Measurements from ENCODE around the gene LASP1.

Gene LASP1

GRCh38 chr17:38889745-38890409, 20.0 kb downstream of the LASP1 start:
- DNase-seq = no peak

GRCh38 chr17:38890410-38890746, 20.5 kb downstream of the LASP1 start:
- DNase-seq = no peak

- no peak for DNase-seq
Observed at GRCh38 chr17:38891441-38891840, 21.6 kb downstream of the LASP1 start.

- no peak for DNase-seq
Observed at GRCh38 chr17:38892083-38892482, 22.2 kb downstream of the LASP1 start.

GRCh38 chr17:38892620-38893019, 22.8 kb downstream of the LASP1 start:
- no peak for DNase-seq

GRCh38 chr17:38893113-38893512, 23.3 kb downstream of the LASP1 start:
- no peak for DNase-seq

GRCh38 chr17:38893607-38894006, 23.7 kb downstream of the LASP1 start:
- DNase-seq = no peak

GRCh38 chr17:38894276-38894675, 24.4 kb downstream of the LASP1 start:
- no peak for DNase-seq

GRCh38 chr17:38896346-38896954, 26.6 kb downstream of the LASP1 start:
- no peak for DNase-seq

- no peak for DNase-seq
Observed at GRCh38 chr17:38897176-38897575, 27.3 kb downstream of the LASP1 start.

- no peak for DNase-seq
Observed at GRCh38 chr17:38897671-38898290, 27.9 kb downstream of the LASP1 start.

GRCh38 chr17:38898291-38898679, 28.4 kb downstream of the LASP1 start:
- DNase-seq = no peak

- DNase-seq = no peak
Observed at GRCh38 chr17:38898812-38899348, 29.0 kb downstream of the LASP1 start.

- no peak for DNase-seq
Observed at GRCh38 chr17:38899421-38899820, 29.6 kb downstream of the LASP1 start.

GRCh38 chr17:38900978-38901656, 31.3 kb downstream of the LASP1 start:
- DNase-seq = no peak

- no peak for DNase-seq
Observed at GRCh38 chr17:38903404-38903803, 33.5 kb downstream of the LASP1 start.

GRCh38 chr17:38904892-38905291, 35.0 kb downstream of the LASP1 start:
- no peak for DNase-seq

GRCh38 chr17:38905375-38905774, 35.5 kb downstream of the LASP1 start:
- no peak for DNase-seq

GRCh38 chr17:38906460-38907228, 36.8 kb downstream of the LASP1 start:
- DNase-seq = no peak

- DNase-seq = no peak
Observed at GRCh38 chr17:38907930-38908675, 38.2 kb downstream of the LASP1 start.

- no peak for DNase-seq
Observed at GRCh38 chr17:38908676-38909181, 38.9 kb downstream of the LASP1 start.

GRCh38 chr17:38910325-38910724, 40.5 kb downstream of the LASP1 start:
- no peak for DNase-seq
